NCI-H526 (cell line): ENCODE data around the gene TIAM1.
"Not testable (repeated sequence)": the region's sequence is repeated elsewhere in the genome, so short reads cannot be mapped to it uniquely, and the experiment has no call there.

ENCODE experiments used
- DNase-seq, 2 experiments: peaks; one replicate each; lab custom pipeline; 2025; lab: John Stamatoyannopoulos, UW

Gene TIAM1

DNA sequence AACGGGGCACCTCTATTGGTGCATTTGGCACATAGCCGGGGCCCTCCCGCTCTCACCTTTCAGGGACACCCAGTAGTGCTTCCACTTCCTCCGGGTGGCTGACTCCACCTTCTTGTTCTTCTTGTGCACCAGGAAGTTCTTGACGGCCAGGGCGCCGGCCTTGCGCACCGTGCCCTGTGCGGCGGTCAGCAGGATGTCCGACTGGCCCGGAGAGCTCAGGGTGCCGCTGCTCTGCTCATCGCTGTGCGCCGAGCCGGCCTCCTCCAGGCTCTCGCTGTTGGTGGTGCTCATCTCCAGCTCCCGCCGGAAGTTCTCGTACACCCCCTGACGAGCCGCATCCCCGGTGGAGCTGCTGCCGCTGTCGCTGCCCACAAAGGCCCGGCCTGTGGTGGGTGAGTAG, 92.4 kb downstream of the TIAM1 start:
- no peak for DNase-seq

- no peak for DNase-seq
Observed at GRCh38 chr21:31248598-31248997, 95.5 kb downstream of the TIAM1 start.

- no peak for DNase-seq
Observed at GRCh38 chr21:31243611-31244010, 100.5 kb downstream of the TIAM1 start.

DNA sequence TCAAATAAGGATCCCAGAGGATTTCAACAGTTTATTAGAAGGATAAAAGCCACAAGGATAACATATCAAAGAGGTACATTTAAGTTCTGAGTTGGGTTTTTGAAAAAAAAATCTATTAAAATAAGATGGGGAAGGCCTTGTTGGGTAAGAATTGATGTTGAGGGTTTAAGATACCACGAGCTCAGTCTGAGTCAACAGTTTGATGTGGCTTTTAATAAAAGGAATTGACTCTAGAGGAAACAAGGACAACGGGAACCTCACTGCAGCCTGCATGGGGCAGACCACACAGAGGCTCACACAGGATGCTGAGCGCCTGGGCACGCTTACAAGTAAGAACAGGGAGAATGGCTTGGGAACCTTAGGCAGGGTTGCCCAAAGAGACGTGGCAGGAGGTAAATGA, 107.5 kb downstream of the TIAM1 start:
- DNase-seq: no peak

GRCh38 chr21:31235671-31236450, 108.2 kb downstream of the TIAM1 start:
- DNase-seq: no peak

DNA sequence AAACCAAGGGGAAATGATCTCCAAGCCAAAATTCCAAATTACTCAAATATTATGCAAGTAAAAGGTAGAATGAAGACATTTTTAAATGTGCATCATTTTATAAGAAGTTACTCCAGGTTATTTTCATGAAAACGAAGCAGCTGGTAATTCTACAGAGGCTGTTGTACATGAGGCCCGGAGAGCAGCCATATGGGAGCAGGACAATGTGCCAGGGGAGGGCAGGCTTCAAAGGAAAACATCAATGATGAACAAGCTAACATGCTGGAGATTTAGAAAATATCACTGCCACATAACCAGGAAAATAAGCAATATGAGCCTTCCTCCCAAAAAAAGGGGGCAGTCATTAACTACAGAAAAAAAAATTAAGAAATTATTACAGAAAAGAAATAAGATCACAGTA, 109.1 kb downstream of the TIAM1 start:
- DNase-seq: no peak

DNA sequence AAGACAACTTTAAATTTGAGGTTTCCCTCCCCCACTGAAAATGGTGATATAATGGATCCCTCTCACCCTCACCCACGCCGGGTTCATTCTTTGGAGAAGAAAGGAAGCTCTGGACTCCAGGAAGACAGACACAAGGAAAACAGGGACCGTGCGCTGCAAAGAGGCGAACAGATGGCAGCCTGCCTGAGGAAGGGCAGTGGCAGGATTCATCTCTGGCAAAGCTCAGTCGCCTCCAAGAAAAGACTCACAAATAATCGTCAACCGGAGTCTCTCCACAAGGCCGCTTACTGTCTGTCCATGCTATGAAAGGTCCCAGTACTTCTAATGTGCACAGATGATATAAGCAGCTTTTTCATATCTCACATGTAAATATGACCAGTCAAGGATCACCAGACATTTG, 110.3 kb downstream of the TIAM1 start:
- no peak for DNase-seq

GRCh38 chr21:31232344-31232743, 111.7 kb downstream of the TIAM1 start:
- DNase-seq: no peak

DNA sequence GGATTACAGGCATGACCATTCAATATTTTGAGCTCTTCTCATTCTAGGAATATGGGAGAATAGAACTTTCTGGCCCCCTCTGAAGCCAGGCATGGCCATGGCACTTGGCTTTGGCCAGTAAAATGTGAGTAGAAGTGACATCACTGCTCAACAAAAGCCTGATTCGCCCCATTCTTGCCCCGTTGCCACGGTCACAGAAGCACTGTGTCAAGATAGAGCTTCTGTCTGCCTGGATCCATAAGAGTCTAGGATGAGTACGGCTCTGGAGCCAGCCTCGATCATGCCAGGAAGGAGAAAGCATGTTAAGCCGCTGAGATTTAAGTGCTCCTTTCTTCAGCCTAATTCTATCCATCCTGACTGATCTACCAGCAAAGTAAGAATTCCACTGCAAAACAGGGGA, 113.1 kb downstream of the TIAM1 start:
- DNase-seq: no peak

- not testable (repeated sequence) for DNase-seq
Observed at GRCh38 chr21:31228723-31229122, 115.3 kb downstream of the TIAM1 start.

GRCh38 chr21:31225713-31226112, 118.3 kb downstream of the TIAM1 start:
- no peak for DNase-seq

DNA sequence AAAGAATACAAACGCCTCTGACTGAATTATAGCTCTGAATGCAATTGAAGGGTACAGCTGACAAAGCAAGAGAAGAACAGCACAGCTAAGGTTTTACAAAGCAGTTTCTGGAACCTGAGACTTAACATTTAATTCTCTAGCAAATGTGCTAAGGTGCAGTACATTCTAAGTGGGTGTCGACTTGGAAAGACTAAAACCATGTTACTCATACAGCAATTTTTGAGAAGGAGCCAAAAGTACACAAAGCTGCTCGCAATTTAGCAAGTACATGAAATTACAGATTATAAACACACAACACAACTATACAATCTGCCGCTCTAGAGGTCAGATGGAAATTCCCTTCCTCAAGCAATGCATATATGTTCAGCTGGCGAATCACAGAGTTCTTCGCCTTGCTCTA, 121.9 kb downstream of the TIAM1 start:
- DNase-seq: no peak

DNA sequence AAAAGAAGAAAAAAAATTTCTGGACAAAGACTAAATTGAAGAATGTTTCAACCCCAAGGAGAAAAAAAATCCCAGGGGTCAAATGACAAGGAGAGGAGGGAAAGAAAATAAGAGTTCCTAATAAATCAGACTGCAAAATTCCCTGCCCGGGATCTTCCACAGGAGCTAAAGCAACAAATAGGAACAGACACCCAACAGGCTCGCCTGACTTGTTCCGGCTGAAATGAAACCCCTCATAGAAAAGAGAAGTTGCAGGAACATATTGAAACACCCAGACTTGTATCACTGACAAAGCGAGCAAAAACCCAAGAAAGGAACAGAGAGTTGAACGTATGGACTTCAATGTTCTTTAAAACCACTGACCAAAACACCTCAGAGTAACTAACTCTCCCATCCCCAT, 123.0 kb downstream of the TIAM1 start:
- DNase-seq: peak in 1 of 2 experiments; percentile 32

DNA sequence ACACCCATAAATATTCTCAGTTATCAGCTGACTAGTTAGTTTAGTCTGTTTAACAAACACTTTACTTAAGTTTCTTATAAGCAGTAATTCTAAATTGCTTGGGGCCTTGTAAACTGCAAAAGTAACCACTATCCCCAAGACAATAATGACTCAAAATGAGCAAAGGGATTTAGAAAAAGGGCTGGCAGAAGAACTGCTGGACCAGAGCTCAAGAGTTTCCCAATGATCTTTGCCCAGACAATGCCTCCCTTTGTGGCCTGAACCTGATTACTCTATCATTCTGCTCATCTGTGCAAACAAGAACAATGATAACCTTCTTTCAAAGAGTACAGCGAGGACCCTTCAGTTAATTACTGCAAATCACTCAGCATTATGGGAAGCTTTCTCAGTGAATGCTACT, 123.5 kb downstream of the TIAM1 start:
- DNase-seq: peak; percentile 87 to 91

DNA sequence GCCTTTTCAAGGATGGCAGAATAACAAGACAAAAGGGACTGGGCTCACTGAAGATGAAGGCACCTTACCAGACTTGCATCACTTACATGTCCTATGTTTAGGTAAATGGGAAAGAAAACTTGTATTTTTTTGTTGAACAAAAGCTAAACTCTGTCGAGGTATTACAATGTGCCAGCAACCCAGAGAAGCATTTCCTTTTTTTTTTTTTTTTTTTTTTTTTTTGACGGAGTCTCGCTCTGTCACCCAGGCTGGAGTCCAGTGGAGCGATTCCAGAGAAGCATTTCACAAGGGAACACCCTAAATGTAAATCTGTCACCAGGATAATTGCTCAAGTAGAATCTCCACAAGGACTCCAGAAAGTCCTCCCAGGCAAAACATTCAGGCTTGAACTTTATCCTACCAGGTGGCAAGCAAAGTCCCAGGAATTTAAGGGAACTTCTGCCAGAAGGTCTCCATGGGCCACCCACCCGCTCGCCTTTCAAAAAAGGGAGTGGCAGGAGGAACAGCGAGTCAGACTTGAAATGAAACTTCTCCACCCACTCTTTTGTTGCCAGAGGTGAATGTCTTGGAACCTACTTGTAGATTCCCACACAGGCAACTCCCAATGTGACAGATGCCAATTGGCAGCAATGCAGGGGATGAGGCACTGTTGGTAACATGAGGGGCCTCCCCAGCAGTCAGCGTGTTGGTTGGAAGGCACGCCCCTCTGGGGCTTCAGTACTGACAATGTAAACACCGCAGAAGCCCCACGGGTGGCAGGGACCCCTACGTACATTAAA, 125.0 kb downstream of the TIAM1 start:
- no peak for DNase-seq

- DNase-seq: no peak
Observed at GRCh38 chr21:31216206-31216605, 127.9 kb downstream of the TIAM1 start.

GRCh38 chr21:31213787-31214186, 130.3 kb downstream of the TIAM1 start:
- no peak for DNase-seq

GRCh38 chr21:31211836-31212235, 132.2 kb downstream of the TIAM1 start:
- DNase-seq: no peak

GRCh38 chr21:31205412-31205811, 138.6 kb downstream of the TIAM1 start:
- no peak for DNase-seq

GRCh38 chr21:31204801-31205200, 139.3 kb downstream of the TIAM1 start:
- no peak for DNase-seq

GRCh38 chr21:31203431-31204054, 140.5 kb downstream of the TIAM1 start:
- no peak for DNase-seq

DNA sequence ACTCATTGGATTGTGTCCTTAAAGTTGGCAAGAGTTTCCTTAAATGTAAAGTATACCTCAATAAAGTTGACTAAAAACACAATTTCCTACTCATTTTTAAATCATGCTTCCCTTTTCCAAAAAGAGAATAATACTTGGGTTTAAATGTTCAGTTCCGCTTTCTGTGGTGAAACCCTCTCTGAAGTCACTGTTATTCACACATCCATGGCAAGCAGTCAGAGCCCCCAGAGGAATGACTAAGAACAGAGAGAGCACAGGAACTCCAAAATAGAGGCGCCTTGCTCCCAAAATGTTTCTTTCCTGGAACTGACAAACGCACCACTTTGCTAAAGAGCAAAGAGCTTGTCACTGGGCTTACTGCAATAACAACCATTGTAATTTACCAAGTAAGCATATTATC, 142.5 kb downstream of the TIAM1 start:
- DNase-seq: no peak

- no peak for DNase-seq
Observed at GRCh38 chr21:31201144-31201543, 142.9 kb downstream of the TIAM1 start.
